ENCODE results near the gene SPPL2A. TPM values are rescaled to one million over a fixed set of nuclear protein-coding genes. Genes with fewer than 3 reads are reported as not detected.

SPPL2A gene
- total RNA-seq, 4 donors from 2014 or later: 95.9 to 135 (median 115) TPM

DNA sequence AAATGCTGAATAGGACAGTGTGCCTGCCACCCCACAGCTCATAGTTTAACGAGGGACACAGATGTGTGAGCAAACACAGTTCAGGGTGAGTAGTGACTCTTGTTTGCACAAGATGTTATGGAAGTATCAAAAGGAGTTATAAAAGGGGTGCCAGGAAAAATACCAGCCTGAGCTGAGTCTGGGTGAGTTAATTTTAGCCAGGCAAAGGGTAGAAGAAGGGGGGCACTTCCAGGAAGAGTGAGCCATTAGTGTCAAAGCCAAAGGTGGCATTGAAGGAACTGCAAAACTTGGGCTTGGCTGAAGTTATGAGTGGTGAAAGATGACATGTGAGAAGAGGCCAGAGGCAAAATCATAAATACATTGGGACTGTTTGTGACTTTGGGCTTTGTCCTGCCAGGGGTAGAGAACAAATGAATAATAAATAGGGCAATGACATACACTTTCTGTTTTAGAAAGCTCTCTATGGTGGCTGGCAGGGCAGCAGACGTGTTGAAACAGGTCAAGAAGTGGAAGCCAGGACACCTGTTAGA is 1.9 kb upstream of the SPPL2A start:
- TF ChIP-seq, protein P1, sequence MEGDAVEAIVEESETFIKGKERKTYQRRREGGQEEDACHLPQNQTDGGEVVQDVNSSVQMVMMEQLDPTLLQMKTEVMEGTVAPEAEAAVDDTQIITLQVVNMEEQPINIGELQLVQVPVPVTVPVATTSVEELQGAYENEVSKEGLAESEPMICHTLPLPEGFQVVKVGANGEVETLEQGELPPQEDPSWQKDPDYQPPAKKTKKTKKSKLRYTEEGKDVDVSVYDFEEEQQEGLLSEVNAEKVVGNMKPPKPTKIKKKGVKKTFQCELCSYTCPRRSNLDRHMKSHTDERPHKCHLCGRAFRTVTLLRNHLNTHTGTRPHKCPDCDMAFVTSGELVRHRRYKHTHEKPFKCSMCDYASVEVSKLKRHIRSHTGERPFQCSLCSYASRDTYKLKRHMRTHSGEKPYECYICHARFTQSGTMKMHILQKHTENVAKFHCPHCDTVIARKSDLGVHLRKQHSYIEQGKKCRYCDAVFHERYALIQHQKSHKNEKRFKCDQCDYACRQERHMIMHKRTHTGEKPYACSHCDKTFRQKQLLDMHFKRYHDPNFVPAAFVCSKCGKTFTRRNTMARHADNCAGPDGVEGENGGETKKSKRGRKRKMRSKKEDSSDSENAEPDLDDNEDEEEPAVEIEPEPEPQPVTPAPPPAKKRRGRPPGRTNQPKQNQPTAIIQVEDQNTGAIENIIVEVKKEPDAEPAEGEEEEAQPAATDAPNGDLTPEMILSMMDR (IDR thresholded peaks at IDR 0.05; ENCODE audit: low read depth): no peak

DNA sequence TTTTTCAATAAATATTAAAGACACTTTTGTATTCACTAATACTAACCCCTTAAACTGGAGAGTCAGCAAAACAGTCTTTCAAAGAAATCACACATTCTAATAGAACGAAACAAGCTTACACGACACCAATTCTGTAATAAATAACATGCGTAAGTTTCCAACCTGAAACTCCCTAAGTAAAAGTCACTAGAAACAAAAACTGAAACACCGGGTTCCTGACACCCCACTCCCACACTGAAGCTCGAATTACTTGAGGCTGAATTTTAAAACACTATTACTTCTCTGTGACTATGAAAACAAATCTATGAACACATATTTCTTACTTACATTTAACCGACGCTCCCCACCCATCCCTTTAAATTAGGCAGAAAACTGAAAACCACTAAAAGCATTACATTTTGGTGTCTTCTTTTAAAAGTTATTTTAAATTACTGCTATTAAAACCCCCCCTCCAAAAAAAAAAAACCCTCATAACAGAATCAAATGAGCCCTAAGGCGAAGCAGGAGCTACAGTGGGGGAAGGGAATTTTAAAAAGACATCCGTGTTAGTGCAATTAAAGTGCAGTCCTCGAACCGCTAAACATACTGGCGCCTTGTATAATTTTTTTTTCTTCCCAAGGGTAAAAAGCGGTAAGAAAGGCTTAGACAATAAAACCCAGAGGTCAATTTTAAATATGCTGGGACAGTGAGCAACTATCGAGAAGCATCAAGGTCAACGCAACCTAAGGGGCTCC is 878 bp downstream of the SPPL2A start:
- TF ChIP-seq, protein P1 (IDR thresholded peaks at IDR 0.05; ENCODE audit: low read depth): no peak

- TF ChIP-seq, protein P1 (IDR thresholded peaks at IDR 0.05; ENCODE audit: low read depth): no peak
Observed at GRCh38 chr15:50758712-50759205, 6.7 kb downstream of the SPPL2A start.

GRCh38 chr15:50753463-50753862 is 12.0 kb downstream of the SPPL2A start:
- TF ChIP-seq, protein P1 (IDR thresholded peaks at IDR 0.05; ENCODE audit: low read depth): no peak

- TF ChIP-seq, protein P1 (IDR thresholded peaks at IDR 0.05; ENCODE audit: low read depth): no peak
Observed at GRCh38 chr15:50751394-50751793, 14.1 kb downstream of the SPPL2A start.

DNA sequence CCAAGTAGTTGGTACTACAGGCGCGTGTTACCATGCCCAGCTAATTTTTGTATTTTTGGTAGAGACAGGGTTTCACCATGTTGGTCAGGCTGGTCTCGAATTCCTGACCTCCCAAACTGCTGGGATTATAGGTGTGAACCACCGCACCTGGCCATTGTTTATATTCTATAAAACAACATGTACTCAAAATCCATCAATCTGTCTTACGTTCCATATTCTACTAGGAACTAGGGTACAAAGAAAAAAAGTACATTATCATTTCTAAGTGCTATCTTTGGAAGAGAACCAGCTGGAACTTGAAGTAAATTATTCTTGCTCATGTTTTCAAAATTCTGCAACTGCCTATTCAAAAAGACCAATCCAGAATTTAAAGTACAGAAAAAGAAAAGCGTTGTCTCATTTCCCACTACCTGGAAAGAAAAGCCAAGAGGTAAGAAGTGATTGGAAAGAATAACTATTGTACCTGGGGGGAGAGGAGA is 15.2 kb downstream of the SPPL2A start:
- TF ChIP-seq, protein P1 (IDR thresholded peaks at IDR 0.05; ENCODE audit: low read depth): no peak

GRCh38 chr15:50747523-50747922 is 18.0 kb downstream of the SPPL2A start:
- TF ChIP-seq, protein P1 (IDR thresholded peaks at IDR 0.05; ENCODE audit: low read depth): no peak
